Measurements from ENCODE around the gene ACER3. TPM values are rescaled to one million over a fixed set of nuclear protein-coding genes. Genes with fewer than 3 reads are reported as not detected.

The ACER3 gene
- total RNA-seq, 1 donor from 2014 or later: 18.2 TPM

Other genes starting within 250 kb of the ACER3 start
- gene LRRC32, start 190.2 kb upstream of the ACER3 start, total RNA-seq: 17.5 TPM
- 19.9 TPM for gene TSKU, start 77.6 kb upstream of the ACER3 start, total RNA-seq
- not detected for gene B3GNT6, start 173.5 kb downstream of the ACER3 start, total RNA-seq
- gene CAPN5, start 206.1 kb downstream of the ACER3 start, total RNA-seq: 8.2 TPM
- not detected for gene OMP, start 241.9 kb downstream of the ACER3 start, total RNA-seq

Data from skin of body (tissue), 1 donor.